HCT116 (cell line): ENCODE results near the gene PERCC1. TPM values are rescaled to one million over a fixed set of nuclear protein-coding genes. Genes with fewer than 3 reads are reported as not detected.

Experiments
- ATAC-seq: fragments of 200-7000 bp; cut with Tn5 transposase; 2 replicates; pipeline ENCODE4 v1.9.1; 2020; ENCODE audit warnings: mild to moderate bottlenecking, moderate library complexity
- BruUV-seq: library from RNA; stranded (reverse); fragments of 400-500 nt; replicated peaks from 2 replicates; lab custom pipeline; 2021; lab: Mats Ljungman, UMichigan
- CTCF ChIA-PET: fragments of 300-600 bp; sonication (Branson Sonifier 250); formaldehyde crosslinking; loops from one replicate; lab custom pipeline; 2021; ENCODE audit warnings: antibody characterized with exemption; lab: Charles Lee
- POLR2A ChIA-PET: fragments of 300-600, 350-600 bp; sonication (Branson Sonifier 250); formaldehyde crosslinking; loops from one replicate; lab custom pipeline; 2021; ENCODE audit warnings: antibody characterized with exemption; lab: Charles Lee
- RAD21 ChIA-PET, 2 experiments: fragments of 300-600 bp; sonication (Branson Sonifier 250); formaldehyde crosslinking; loops; one replicate each; lab custom pipeline; 2023; ENCODE audit warnings: low total read pairs in 2 of 2; ENCODE audit not compliant: uncharacterized antibody in 2 of 2, unreplicated experiment in 2 of 2, low non-redundant PET in 1 of 2; lab: Charles Lee
- DNase-seq: peaks from one replicate; pipeline ENCODE4 v3.0.0-alpha.2; 2010; ENCODE audit warnings: low read depth, low spot score
- H2AFZ ChIP-seq: fragments of 200-600 bp; shearing (Covaris generic), sonication (generic); 2 replicates; pipeline ENCODE4 v1.6.1; 2017; ENCODE audit warnings: low read depth, mixed run types, mixed read lengths, antibody characterized with exemption, low read length; ENCODE audit not compliant: poor library complexity, severe bottlenecking
- H3K27ac ChIP-seq: 2 replicates; pipeline ENCODE4 v1.5.1; 2012; ENCODE audit warnings: low read depth, low read length
- H3K27me3 ChIP-seq: fragments of 200-600 bp; sonication (generic); 2 replicates; pipeline ENCODE4 v1.6.1; 2016; ENCODE audit warnings: mixed run types, low read length, mixed read lengths; ENCODE audit not compliant: insufficient read depth
- H3K36me3 ChIP-seq, 2 experiments: fragments of 200-500 bp in 1 of 2; fragments of 200-600 bp in 1 of 2; sonication (Bioruptor generic) in 1 of 2; sonication (generic) in 1 of 2; 2 replicates each; pipeline versions ENCODE4 v1.5.1 to v1.6.1; 2014 to 2016; ENCODE audit warnings: low read length in 2 of 2, inconsistent platforms in 1 of 2, mixed read lengths in 1 of 2, mixed run types in 1 of 2; ENCODE audit not compliant: insufficient read depth in 2 of 2, control insufficient read depth in 1 of 2
- H3K4me1 ChIP-seq, 2 experiments: fragments of 200-600 bp in 1 of 2; sonication (generic) in 1 of 2; 2 replicates each; pipeline versions ENCODE4 v1.5.1 to v1.6.1; 2012 to 2017; ENCODE audit warnings: low read length in 2 of 2, inconsistent platforms in 1 of 2, mild to moderate bottlenecking in 1 of 2, mixed read lengths in 1 of 2, mixed run types in 1 of 2, moderate library complexity in 1 of 2; ENCODE audit not compliant: insufficient read depth in 2 of 2, control insufficient read depth in 1 of 2
- H3K4me2 ChIP-seq: fragments of 200-600 bp; sonication (generic); 2 replicates; pipeline ENCODE4 v1.6.1; 2017; ENCODE audit warnings: mixed run types, low read length, mixed read lengths
- H3K4me3 ChIP-seq, 2 experiments: fragments of 200-600 bp in 1 of 2; sonication (generic) in 1 of 2; replicated peaks in 1 of 2; 2 replicates each; pipeline ENCODE4 v1.5.1; 2011 to 2016; ENCODE audit warnings: low read length in 2 of 2, control low read depth in 1 of 2, low read depth in 1 of 2, mild to moderate bottlenecking in 1 of 2, mixed read lengths in 1 of 2, mixed run types in 1 of 2
- H3K79me2 ChIP-seq: fragments of 200-600 bp; sonication (generic); 2 replicates; pipeline ENCODE4 v1.6.1; 2017; ENCODE audit warnings: mild to moderate bottlenecking, mixed run types, low read length, moderate library complexity, mixed read lengths; ENCODE audit not compliant: insufficient read depth
- H3K9ac ChIP-seq: fragments of 200-600 bp; sonication (generic); 2 replicates; pipeline ENCODE4 v1.6.1; 2016; ENCODE audit warnings: low read length, mixed read lengths
- H3K9me2 ChIP-seq: fragments of 200-600 bp; sonication (generic), shearing (Covaris generic); 2 replicates; pipeline ENCODE4 v1.6.1; 2017; ENCODE audit warnings: mixed run types, mild to moderate bottlenecking, moderate library complexity; ENCODE audit not compliant: insufficient read depth
- H3K9me3 ChIP-seq, 2 experiments: fragments of 200-500 bp in 1 of 2; fragments of 200-600 bp in 1 of 2; sonication (Bioruptor generic) in 1 of 2; sonication (generic) in 1 of 2; 2 replicates each; pipeline ENCODE4 v1.6.1; 2014 to 2017; ENCODE audit warnings: low read length in 2 of 2, mixed read lengths in 2 of 2, inconsistent platforms in 1 of 2, low read depth in 1 of 2, mild to moderate bottlenecking in 1 of 2, mixed run types in 1 of 2, moderate library complexity in 1 of 2; ENCODE audit not compliant: control insufficient read depth in 1 of 2, insufficient read depth in 1 of 2
- H4K20me1 ChIP-seq: fragments of 200-600 bp; sonication (generic), shearing (Covaris generic); 2 replicates; pipeline ENCODE4 v1.6.1; 2017; ENCODE audit warnings: mixed run types, mild to moderate bottlenecking, moderate library complexity; ENCODE audit not compliant: insufficient read depth
- CBX3 ChIP-seq: IDR thresholded peaks from 2 replicates; pipeline ENCODE4 v1.6.1; 2012; ENCODE audit warnings: low read depth
- CEBPB ChIP-seq: IDR thresholded peaks from 2 replicates; pipeline ENCODE4 v1.6.1; 2012; ENCODE audit warnings: low read depth
- ELF1 ChIP-seq: IDR thresholded peaks from 2 replicates; pipeline ENCODE4 v1.6.1; 2012; ENCODE audit warnings: low read depth, borderline replicate concordance
- SRF ChIP-seq: IDR thresholded peaks from 2 replicates; pipeline ENCODE4 v1.6.1; 2012; ENCODE audit warnings: low read depth
- YY1 ChIP-seq: IDR thresholded peaks from 2 replicates; pipeline ENCODE4 v1.6.1; 2011; ENCODE audit warnings: low read length, low read depth, moderate library complexity, mild to moderate bottlenecking; ENCODE audit not compliant: insufficient replicate concordance; ENCODE audit errors: extremely low read depth
- intact Hi-C: fragments of 100-400 bp; cut with micrococcal nuclease; formaldehyde crosslinking; loops from 2 replicates; pipeline ENCODE4 v1.10.0; 2022
- total RNA-seq: library from RNA; stranded (reverse); gene quantifications from one replicate; pipeline ENCODE4 v1.2.1, GENCODE V29; 2021; ENCODE audit not compliant: unreplicated experiment
- TF ChIP-seq, protein P1 (sequence below): IDR thresholded peaks from 2 replicates; pipeline ENCODE4 v1.6.1; 2011; ENCODE audit warnings: mild to moderate bottlenecking, low read length, moderate library complexity; ENCODE audit not compliant: insufficient replicate concordance; ENCODE audit errors: extremely low read depth
- TF ChIP-seq, protein P2 (sequence below), 3 experiments: fragments of 200-600 bp in 1 of 3; sonication (generic) in 1 of 3; IDR thresholded peaks in 2 of 3; conservative IDR thresholded peaks in 1 of 3; 2 replicates each; pipeline ENCODE4 v1.5.1; 2012 to 2017; ENCODE audit warnings: low read depth in 2 of 3, low read length in 2 of 3, antibody characterized with exemption in 1 of 3, borderline replicate concordance in 1 of 3, control low read depth in 1 of 3, mild to moderate bottlenecking in 1 of 3, mixed read lengths in 1 of 3, mixed run types in 1 of 3, moderate library complexity in 1 of 3; ENCODE audit not compliant: insufficient read depth in 1 of 3

PERCC1 gene
- total RNA-seq, 1 experiment from 2014 or later, result not detected

GRCh38 chr16:1455190-1456171 is 24.6 kb downstream of the PERCC1 start:
- H3K4me3 ChIP-seq, result no peak overlapping the region
- intact Hi-C loops, result no loop called here
- H3K27ac ChIP-seq, result no peak overlapping the region
- H3K4me1 ChIP-seq, result no peaks in the 10 kb centered on the region
- H3K9me2 ChIP-seq, result no peaks in the 10 kb centered on the region
- ChIA-PET CTCF (no interaction called here), RAD21 (no interaction called here), POLR2A (no interaction called here)
- H3K4me2 ChIP-seq, result no peak overlapping the region
- no peaks in the 10 kb centered on the region for H3K27me3 ChIP-seq
- no peak overlapping the region for H2AFZ ChIP-seq
- TF ChIP-seq YY1, result no peak
- TF ChIP-seq, protein P1, sequence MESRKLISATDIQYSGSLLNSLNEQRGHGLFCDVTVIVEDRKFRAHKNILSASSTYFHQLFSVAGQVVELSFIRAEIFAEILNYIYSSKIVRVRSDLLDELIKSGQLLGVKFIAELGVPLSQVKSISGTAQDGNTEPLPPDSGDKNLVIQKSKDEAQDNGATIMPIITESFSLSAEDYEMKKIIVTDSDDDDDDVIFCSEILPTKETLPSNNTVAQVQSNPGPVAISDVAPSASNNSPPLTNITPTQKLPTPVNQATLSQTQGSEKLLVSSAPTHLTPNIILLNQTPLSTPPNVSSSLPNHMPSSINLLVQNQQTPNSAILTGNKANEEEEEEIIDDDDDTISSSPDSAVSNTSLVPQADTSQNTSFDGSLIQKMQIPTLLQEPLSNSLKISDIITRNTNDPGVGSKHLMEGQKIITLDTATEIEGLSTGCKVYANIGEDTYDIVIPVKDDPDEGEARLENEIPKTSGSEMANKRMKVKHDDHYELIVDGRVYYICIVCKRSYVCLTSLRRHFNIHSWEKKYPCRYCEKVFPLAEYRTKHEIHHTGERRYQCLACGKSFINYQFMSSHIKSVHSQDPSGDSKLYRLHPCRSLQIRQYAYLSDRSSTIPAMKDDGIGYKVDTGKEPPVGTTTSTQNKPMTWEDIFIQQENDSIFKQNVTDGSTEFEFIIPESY, result no peak
- no peak for TF ChIP-seq CEBPB
- TF ChIP-seq CBX3, result no peak
- TF ChIP-seq, protein P2, sequence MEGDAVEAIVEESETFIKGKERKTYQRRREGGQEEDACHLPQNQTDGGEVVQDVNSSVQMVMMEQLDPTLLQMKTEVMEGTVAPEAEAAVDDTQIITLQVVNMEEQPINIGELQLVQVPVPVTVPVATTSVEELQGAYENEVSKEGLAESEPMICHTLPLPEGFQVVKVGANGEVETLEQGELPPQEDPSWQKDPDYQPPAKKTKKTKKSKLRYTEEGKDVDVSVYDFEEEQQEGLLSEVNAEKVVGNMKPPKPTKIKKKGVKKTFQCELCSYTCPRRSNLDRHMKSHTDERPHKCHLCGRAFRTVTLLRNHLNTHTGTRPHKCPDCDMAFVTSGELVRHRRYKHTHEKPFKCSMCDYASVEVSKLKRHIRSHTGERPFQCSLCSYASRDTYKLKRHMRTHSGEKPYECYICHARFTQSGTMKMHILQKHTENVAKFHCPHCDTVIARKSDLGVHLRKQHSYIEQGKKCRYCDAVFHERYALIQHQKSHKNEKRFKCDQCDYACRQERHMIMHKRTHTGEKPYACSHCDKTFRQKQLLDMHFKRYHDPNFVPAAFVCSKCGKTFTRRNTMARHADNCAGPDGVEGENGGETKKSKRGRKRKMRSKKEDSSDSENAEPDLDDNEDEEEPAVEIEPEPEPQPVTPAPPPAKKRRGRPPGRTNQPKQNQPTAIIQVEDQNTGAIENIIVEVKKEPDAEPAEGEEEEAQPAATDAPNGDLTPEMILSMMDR (IDR thresholded peaks at IDR 0.05 in 2 of 3, conservative IDR thresholded peaks at IDR 0.05 in 1 of 3; ENCODE audit: borderline replicate concordance in 1 of 3, insufficient read depth in 1 of 3, low read depth in 2 of 3, low read length in 2 of 3), result no peak
- TF ChIP-seq SRF, result no peak
- TF ChIP-seq ELF1, result no peak
- H3K79me2 ChIP-seq, result no peaks in the 10 kb centered on the region
- H3K9me3 ChIP-seq, result no peaks in the 10 kb centered on the region
- ATAC-seq, result no peak
- no peak for DNase-seq
- H3K9ac ChIP-seq, result no peak overlapping the region
- no peaks in the 10 kb centered on the region; a peak in 1 of 4 replicates for H3K36me3 ChIP-seq
- H4K20me1 ChIP-seq, result no peaks in the 10 kb centered on the region
- no TSS peak for BruUV-seq
